ENCODE measurements around the gene TMEM178B.

TMEM178B gene

DNA sequence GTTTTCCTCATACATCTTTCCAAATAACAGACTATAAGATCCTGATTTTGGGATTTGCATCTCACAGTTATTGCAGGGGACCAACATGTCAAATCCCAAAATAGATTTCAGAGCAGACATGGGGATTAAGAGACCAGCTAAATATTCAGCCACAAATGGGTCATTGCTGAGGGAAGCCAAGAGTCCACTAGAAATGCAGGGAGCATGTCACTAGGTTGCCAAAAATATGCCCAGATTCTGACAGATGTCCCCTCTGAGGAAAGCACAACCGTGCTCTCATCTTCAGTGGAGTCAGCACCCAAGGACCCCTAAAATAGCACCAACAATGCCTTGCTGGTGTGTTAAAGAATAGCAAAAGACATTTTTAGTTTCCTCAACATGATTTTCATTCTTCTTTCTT lies 421.2 kb downstream of the TMEM178B start:
- H3K36me3 ChIP-seq (ENCODE audit: control insufficient read depth, insufficient read depth, low read length), result no peaks in the 10 kb centered on the region
- H3K9me3 ChIP-seq (ENCODE audit: control insufficient read depth, insufficient read depth, low read length), result no peaks in the 10 kb centered on the region
- H3K4me3 ChIP-seq (ENCODE audit: low read length), result no peak overlapping the region
- no peak for DNase-seq (ENCODE audit: low read depth, low spot score)
- peaks cover 2% of the 10 kb centered on the region; the same call in 1 of the 2 replicates for H3K4me1 ChIP-seq (ENCODE audit: control insufficient read depth, insufficient read depth, low read length)
- no peaks in the 10 kb centered on the region for H3K27me3 ChIP-seq (ENCODE audit: control insufficient read depth, insufficient read depth, low read length)
- no CpG with 5 or more reads among the region's 1 CpG for WGBS (ENCODE audit: insufficient coverage, insufficient read length)
- no peak overlapping the region for H3K27ac ChIP-seq (ENCODE audit: low read length)

DNA sequence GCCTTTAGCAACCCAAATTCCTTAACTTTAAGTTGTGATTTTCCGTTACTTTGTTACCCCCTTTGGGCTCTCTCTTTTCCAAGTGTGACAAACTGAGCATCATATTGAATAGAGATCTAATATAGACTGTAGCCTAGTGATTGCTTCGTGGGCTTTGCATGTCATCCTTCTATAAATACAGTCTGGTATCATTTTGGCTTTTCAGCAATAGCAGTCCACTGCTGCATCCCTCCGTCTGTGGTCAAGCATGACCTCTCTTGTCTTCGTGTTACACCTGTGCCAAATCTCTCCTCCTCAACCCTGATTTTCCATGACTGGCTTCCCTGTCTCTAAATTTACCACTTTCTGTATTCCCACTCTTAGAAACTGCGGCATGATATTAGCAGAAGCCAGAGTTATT lies 423.5 kb downstream of the TMEM178B start:
- no peaks in the 10 kb centered on the region; the same call in 1 of the 2 replicates for H3K4me1 ChIP-seq (ENCODE audit: control insufficient read depth, insufficient read depth, low read length)
- no peak overlapping the region for H3K27ac ChIP-seq (ENCODE audit: low read length)
- no CpG with 5 or more reads among the region's 5 CpGs for WGBS (ENCODE audit: insufficient coverage, insufficient read length)
- H3K27me3 ChIP-seq (ENCODE audit: control insufficient read depth, insufficient read depth, low read length), result no peaks in the 10 kb centered on the region
- H3K4me3 ChIP-seq (ENCODE audit: low read length), result no peak overlapping the region
- H3K9me3 ChIP-seq (ENCODE audit: control insufficient read depth, insufficient read depth, low read length), result no peaks in the 10 kb centered on the region
- no peaks in the 10 kb centered on the region for H3K36me3 ChIP-seq (ENCODE audit: control insufficient read depth, insufficient read depth, low read length)
- DNase-seq (ENCODE audit: low read depth, low spot score), result no peak

DNA sequence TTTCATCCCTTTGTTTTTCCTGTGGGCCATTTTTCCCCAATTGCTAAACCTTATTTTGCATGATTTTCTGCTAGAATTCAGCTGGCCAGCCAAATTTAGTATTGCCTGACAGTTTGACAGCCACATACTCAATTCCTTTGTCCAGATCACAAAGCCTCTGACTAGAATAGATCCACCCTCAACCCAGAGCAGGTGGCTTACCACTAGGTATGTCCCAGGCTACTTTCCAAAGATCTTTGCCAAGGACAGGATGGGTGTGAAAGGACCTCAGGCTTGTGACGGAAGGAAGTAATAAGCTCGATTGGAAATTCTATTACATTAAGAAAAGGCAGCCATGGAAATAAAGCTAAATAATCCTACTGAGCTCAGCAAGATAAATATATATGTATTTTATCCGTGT lies 426.7 kb downstream of the TMEM178B start:
- Histone ChIP-seq H3K27ac (ENCODE audit: low read length) (no peak overlapping the region), H3K27me3 (ENCODE audit: control insufficient read depth, insufficient read depth, low read length) (no peaks in the 10 kb centered on the region), H3K4me1 (ENCODE audit: control insufficient read depth, insufficient read depth, low read length) (no peaks in the 10 kb centered on the region; the same call in 1 of the 2 replicates), H3K9me3 (ENCODE audit: control insufficient read depth, insufficient read depth, low read length) (no peaks in the 10 kb centered on the region), H3K4me3 (ENCODE audit: low read length) (no peak overlapping the region), H3K36me3 (ENCODE audit: control insufficient read depth, insufficient read depth, low read length) (no peaks in the 10 kb centered on the region)
- WGBS (ENCODE audit: insufficient coverage, insufficient read length), result no CpG with 5 or more reads among the region's 3 CpGs
- DNase-seq (ENCODE audit: low read depth, low spot score), result no peak

GRCh38 chr7:141501451-141501850 lies 427.6 kb downstream of the TMEM178B start:
- Histone ChIP-seq H3K27ac (ENCODE audit: low read length) (no peak overlapping the region), H3K27me3 (ENCODE audit: control insufficient read depth, insufficient read depth, low read length) (no peaks in the 10 kb centered on the region), H3K36me3 (ENCODE audit: control insufficient read depth, insufficient read depth, low read length) (no peaks in the 10 kb centered on the region), H3K4me3 (ENCODE audit: low read length) (no peak overlapping the region), H3K4me1 (ENCODE audit: control insufficient read depth, insufficient read depth, low read length) (no peaks in the 10 kb centered on the region; the same call in 1 of the 2 replicates), H3K9me3 (ENCODE audit: control insufficient read depth, insufficient read depth, low read length) (no peaks in the 10 kb centered on the region)
- WGBS (ENCODE audit: insufficient coverage, insufficient read length), result no CpG with 5 or more reads among the region's 2 CpGs
- DNase-seq (ENCODE audit: low read depth, low spot score), result no peak

- Histone ChIP-seq H3K4me3 (ENCODE audit: low read length) (peak overlapping the region; percentile 3; the same call in 1 of the 2 replicates), H3K9me3 (ENCODE audit: control insufficient read depth, insufficient read depth, low read length) (no peaks in the 10 kb centered on the region), H3K36me3 (ENCODE audit: control insufficient read depth, insufficient read depth, low read length) (no peaks in the 10 kb centered on the region), H3K27me3 (ENCODE audit: control insufficient read depth, insufficient read depth, low read length) (no peaks in the 10 kb centered on the region; the same call in none of the 2 replicates), H3K27ac (ENCODE audit: low read length) (no peak overlapping the region), H3K4me1 (ENCODE audit: control insufficient read depth, insufficient read depth, low read length) (peaks cover 2% of the 10 kb centered on the region; the same call in 1 of the 2 replicates)
- no peak for DNase-seq (ENCODE audit: low read depth, low spot score)
- no CpG with 5 or more reads among the region's 8 CpGs for WGBS (ENCODE audit: insufficient coverage, insufficient read length)
Observed at GRCh38 chr7:141511316-141511675, 437.4 kb downstream of the TMEM178B start.

DNA sequence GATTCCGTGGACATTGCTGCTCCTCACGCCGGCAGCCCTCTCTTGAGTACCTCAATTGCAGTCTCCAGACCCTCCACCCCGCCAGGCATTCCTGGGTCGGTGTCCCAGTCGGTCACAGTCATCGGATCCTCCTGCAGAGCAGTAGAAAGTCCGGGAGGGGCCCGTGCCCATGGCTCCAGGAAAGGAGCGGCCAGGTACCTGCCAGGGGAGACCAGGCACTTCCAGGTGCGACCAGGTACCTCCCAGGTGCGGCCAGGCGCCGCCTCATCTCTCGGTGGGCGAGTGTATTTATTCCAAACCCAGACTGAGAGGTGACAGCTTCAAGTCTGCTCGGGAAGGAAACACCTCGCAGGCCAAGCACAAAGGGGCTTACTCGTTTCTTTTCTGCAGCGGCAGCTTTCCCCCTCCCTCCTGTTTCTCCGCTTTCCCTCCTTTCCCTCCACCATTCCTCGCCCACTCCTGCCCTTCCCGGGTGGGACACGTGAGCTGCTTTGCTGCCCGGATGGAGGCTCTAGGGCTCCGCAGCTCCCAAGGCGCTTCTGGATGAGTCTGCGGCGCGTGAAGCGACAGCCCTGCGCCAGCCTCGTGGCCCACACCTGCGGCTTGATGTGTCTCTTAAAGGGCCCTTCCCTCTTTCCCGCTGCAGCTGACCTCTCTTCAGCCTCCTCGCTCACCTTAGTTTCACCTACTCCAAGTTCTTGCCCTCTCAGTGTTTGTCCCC lies 438.0 kb downstream of the TMEM178B start:
- Histone ChIP-seq H3K9me3 (ENCODE audit: control insufficient read depth, insufficient read depth, low read length) (no peaks in the 10 kb centered on the region), H3K27ac (ENCODE audit: low read length) (no peak overlapping the region), H3K36me3 (ENCODE audit: control insufficient read depth, insufficient read depth, low read length) (no peaks in the 10 kb centered on the region), H3K4me1 (ENCODE audit: control insufficient read depth, insufficient read depth, low read length) (peaks cover 2% of the 10 kb centered on the region; the same call in 1 of the 2 replicates), H3K4me3 (ENCODE audit: low read length) (peak overlapping the region; percentile 3; the same call in 1 of the 2 replicates), H3K27me3 (ENCODE audit: control insufficient read depth, insufficient read depth, low read length) (no peaks in the 10 kb centered on the region; the same call in none of the 2 replicates)
- no CpG with 5 or more reads among the region's 36 CpGs for WGBS (ENCODE audit: insufficient coverage, insufficient read length)
- DNase-seq (ENCODE audit: low read depth, low spot score), result no peak

GRCh38 chr7:141512597-141512996 lies 438.7 kb downstream of the TMEM178B start:
- no peaks in the 10 kb centered on the region; the same call in none of the 2 replicates for H3K27me3 ChIP-seq (ENCODE audit: control insufficient read depth, insufficient read depth, low read length)
- H3K27ac ChIP-seq (ENCODE audit: low read length), result no peak overlapping the region
- peaks cover 2% of the 10 kb centered on the region; the same call in 1 of the 2 replicates for H3K4me1 ChIP-seq (ENCODE audit: control insufficient read depth, insufficient read depth, low read length)
- H3K36me3 ChIP-seq (ENCODE audit: control insufficient read depth, insufficient read depth, low read length), result no peaks in the 10 kb centered on the region
- H3K9me3 ChIP-seq (ENCODE audit: control insufficient read depth, insufficient read depth, low read length), result no peaks in the 10 kb centered on the region
- DNase-seq (ENCODE audit: low read depth, low spot score), result no peak
- no peak overlapping the region for H3K4me3 ChIP-seq (ENCODE audit: low read length)
- WGBS (ENCODE audit: insufficient coverage, insufficient read length), result no CpG with 5 or more reads among the region's 2 CpGs

DNA sequence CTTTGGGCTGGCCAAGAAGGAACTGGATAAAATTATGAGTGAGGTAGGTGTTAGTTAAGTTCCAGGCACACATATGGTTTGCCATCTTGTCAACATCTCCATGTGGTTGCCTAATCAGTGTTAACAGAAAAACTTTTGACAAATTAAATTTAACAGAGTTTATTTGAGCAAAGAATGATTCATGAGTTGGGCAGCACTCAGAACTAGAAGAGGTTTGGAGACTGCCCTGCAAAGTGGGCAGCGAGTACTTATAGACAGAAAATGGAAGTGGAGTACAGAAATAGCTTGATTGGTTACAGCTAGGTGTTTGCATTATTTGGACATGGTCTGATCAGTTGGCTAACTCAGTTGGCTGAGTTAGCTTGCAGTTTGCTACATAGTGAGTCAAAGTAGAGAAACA lies 439.9 kb downstream of the TMEM178B start:
- H3K4me3 ChIP-seq (ENCODE audit: low read length), result no peak overlapping the region
- no peaks in the 10 kb centered on the region for H3K9me3 ChIP-seq (ENCODE audit: control insufficient read depth, insufficient read depth, low read length)
- no peaks in the 10 kb centered on the region for H3K36me3 ChIP-seq (ENCODE audit: control insufficient read depth, insufficient read depth, low read length)
- no peak for DNase-seq (ENCODE audit: low read depth, low spot score)
- peaks cover 2% of the 10 kb centered on the region; the same call in 1 of the 2 replicates for H3K4me1 ChIP-seq (ENCODE audit: control insufficient read depth, insufficient read depth, low read length)
- no CpG with 5 or more reads among the region's 1 CpG for WGBS (ENCODE audit: insufficient coverage, insufficient read length)
- H3K27me3 ChIP-seq (ENCODE audit: control insufficient read depth, insufficient read depth, low read length), result no peaks in the 10 kb centered on the region; the same call in none of the 2 replicates
- no peak overlapping the region for H3K27ac ChIP-seq (ENCODE audit: low read length)

- no CpG with 5 or more reads among the region's 4 CpGs for WGBS (ENCODE audit: insufficient coverage, insufficient read length)
- Histone ChIP-seq H3K36me3 (ENCODE audit: control insufficient read depth, insufficient read depth, low read length) (no peaks in the 10 kb centered on the region), H3K27ac (ENCODE audit: low read length) (no peak overlapping the region), H3K27me3 (ENCODE audit: control insufficient read depth, insufficient read depth, low read length) (no peaks in the 10 kb centered on the region; the same call in 1 of the 2 replicates), H3K4me1 (ENCODE audit: control insufficient read depth, insufficient read depth, low read length) (no peaks in the 10 kb centered on the region; the same call in 1 of the 2 replicates), H3K4me3 (ENCODE audit: low read length) (no peak overlapping the region), H3K9me3 (ENCODE audit: control insufficient read depth, insufficient read depth, low read length) (no peaks in the 10 kb centered on the region)
- no peak for DNase-seq (ENCODE audit: low read depth, low spot score)
Observed at GRCh38 chr7:141515941-141516340, 442.1 kb downstream of the TMEM178B start.

DNA sequence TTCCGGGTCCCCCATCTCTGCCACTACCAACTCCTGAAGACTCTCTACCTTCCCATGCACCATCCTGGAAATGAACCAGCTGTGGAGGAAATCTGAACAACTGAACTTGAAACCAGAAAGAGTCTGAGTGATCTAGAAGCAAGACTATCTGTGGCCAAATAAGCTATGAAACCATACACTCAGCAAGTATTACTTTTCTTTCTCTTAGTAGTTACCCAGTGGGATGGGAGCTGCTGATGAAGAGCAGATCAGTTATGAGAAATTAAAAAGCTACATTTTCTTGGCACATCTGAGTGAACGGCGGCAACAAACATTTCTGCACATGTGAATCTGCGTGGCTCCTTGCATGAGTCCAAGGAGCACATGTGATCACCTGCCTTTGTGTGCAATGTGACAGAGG lies 445.8 kb downstream of the TMEM178B start:
- no peak for DNase-seq (ENCODE audit: low read depth, low spot score)
- Histone ChIP-seq H3K27ac (ENCODE audit: low read length) (no peak overlapping the region), H3K27me3 (ENCODE audit: control insufficient read depth, insufficient read depth, low read length) (no peaks in the 10 kb centered on the region), H3K4me1 (ENCODE audit: control insufficient read depth, insufficient read depth, low read length) (no peaks in the 10 kb centered on the region), H3K9me3 (ENCODE audit: control insufficient read depth, insufficient read depth, low read length) (no peaks in the 10 kb centered on the region), H3K4me3 (ENCODE audit: low read length) (no peak overlapping the region), H3K36me3 (ENCODE audit: control insufficient read depth, insufficient read depth, low read length) (no peaks in the 10 kb centered on the region)
- WGBS (ENCODE audit: insufficient coverage, insufficient read length), result no CpG with 5 or more reads among the region's 4 CpGs
